HG02938 (cell line): ENCODE measurements around the gene ACCS.

ENCODE experiments used
- ATAC-seq: cut with Tn5 transposase; IDR thresholded peaks from one replicate; pipeline ENCODE4 v1.9.1; 2021; ENCODE audit warnings: mild to moderate bottlenecking, moderate library complexity; ENCODE audit not compliant: unreplicated experiment

ACCS gene

GRCh38 chr11:44037658-44037998 lies 28.4 kb upstream of the ACCS start:
- ATAC-seq = no peak

- no peak for ATAC-seq
These were observed 22.9 kb upstream of the ACCS start for GRCh38 chr11:44043157-44043556.

GRCh38 chr11:44046182-44046581 lies 19.9 kb upstream of the ACCS start:
- ATAC-seq = no peak

- ATAC-seq = no peak
These were observed 18.8 kb upstream of the ACCS start for GRCh38 chr11:44047298-44047697.

- no peak for ATAC-seq
These were observed 18.1 kb upstream of the ACCS start, which contains the start of gene ACCSL for GRCh38 chr11:44047931-44048431. Gene ACCSL, plus strand, starts transcription at chr11:44047981. Its CDS starts 56 bp downstream, at chr11:44048037.

GRCh38 chr11:44049832-44050231 lies 16.2 kb upstream of the ACCS start:
- no peak for ATAC-seq

- ATAC-seq = no peak
These were observed 14.9 kb upstream of the ACCS start for GRCh38 chr11:44051171-44051570.

GRCh38 chr11:44057340-44057739 lies 8.7 kb upstream of the ACCS start:
- no peak for ATAC-seq

- ATAC-seq = no peak
These were observed 7.8 kb upstream of the ACCS start for GRCh38 chr11:44058275-44058674.

GRCh38 chr11:44065161-44065661 lies 859 bp upstream of the ACCS start:
- ATAC-seq = no peak

GRCh38 chr11:44066732-44067141 lies 667 bp downstream of the ACCS start:
- no peak for ATAC-seq

GRCh38 chr11:44067266-44067665 lies 1.2 kb downstream of the ACCS start:
- no peak for ATAC-seq

GRCh38 chr11:44068180-44068579 lies 2.1 kb downstream of the ACCS start:
- ATAC-seq = no peak

GRCh38 chr11:44071157-44071556 lies 5.1 kb downstream of the ACCS start:
- no peak for ATAC-seq

- ATAC-seq = no peak
These were observed 6.9 kb downstream of the ACCS start for GRCh38 chr11:44072757-44073658.

GRCh38 chr11:44078794-44079193 lies 12.7 kb downstream of the ACCS start:
- no peak for ATAC-seq

- ATAC-seq = no peak
These were observed 13.3 kb downstream of the ACCS start for GRCh38 chr11:44079376-44079775.

GRCh38 chr11:44080951-44081350 lies 14.9 kb downstream of the ACCS start:
- no peak for ATAC-seq

GRCh38 chr11:44082645-44083044 lies 16.6 kb downstream of the ACCS start:
- no peak for ATAC-seq

- ATAC-seq = no peak
These were observed 17.4 kb downstream of the ACCS start for GRCh38 chr11:44083433-44083832.

- ATAC-seq = no peak
These were observed 17.8 kb downstream of the ACCS start for GRCh38 chr11:44083906-44084305.

GRCh38 chr11:44085330-44085729 lies 19.3 kb downstream of the ACCS start:
- ATAC-seq = no peak
